Measurements from ENCODE around the gene LPAR6.

DNA sequence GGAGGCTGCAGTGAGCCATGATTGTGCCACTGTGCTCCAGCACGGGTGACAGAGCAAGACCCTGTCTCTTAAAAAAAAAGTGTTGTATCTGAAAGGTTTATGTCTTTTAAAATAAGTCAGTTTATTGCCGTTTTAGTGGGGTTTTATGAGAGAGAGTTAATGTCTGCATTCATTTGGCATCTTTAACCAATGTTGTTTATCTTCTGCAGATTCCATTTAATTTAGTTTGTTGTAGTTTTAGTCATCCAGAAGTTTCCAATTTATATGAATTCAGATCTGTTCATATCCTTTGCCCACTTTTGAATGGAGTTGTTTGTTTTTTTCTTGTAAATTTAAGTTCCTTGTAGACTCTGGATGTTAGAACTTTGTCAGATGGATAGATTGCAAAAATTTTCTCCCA, 36.7 kb upstream of the LPAR6 start:
- TF ChIP-seq EZH2phosphoT487 (IDR thresholded peaks at IDR 0.05; ENCODE audit: insufficient read depth, low read depth) (no peak), EZH2 (IDR thresholded peaks at IDR 0.05; ENCODE audit: insufficient read depth, poor library complexity, severe bottlenecking) (no peak)

Data from GM23248 (cell line).